Tibial nerve (tissue), 4 donors: ENCODE measurements around the gene ADPGK. TPM values are rescaled to one million over a fixed set of nuclear protein-coding genes. Genes with fewer than 3 reads are reported as not detected.
A peak's percentile ranks its signal among the peaks of the same experiment; 100 is the strongest.

Experiments
- DNase-seq, 2 donors: peaks; one replicate each; pipeline ENCODE4 v3.0.0-alpha.2; 2019; ENCODE audit warnings: low spot score in 2 of 2
- H3K27ac ChIP-seq, 4 donors: fragments of 200-600 bp; sonication (generic) in 3 of 4; one replicate each; pipeline ENCODE4 v1.5.1; 2017 to 2019; ENCODE audit warnings: mild to moderate bottlenecking in 1 of 4
- H3K27me3 ChIP-seq, 2 donors: fragments of 200-600 bp; sonication (generic) in 1 of 2; one replicate each; pipeline versions ENCODE4 v1.5.1 to v1.6.0; 2017 to 2019
- H3K36me3 ChIP-seq, 3 donors: fragments of 200-600 bp; sonication (generic); one replicate each; pipeline ENCODE4 v1.5.1; 2018 to 2019
- H3K4me1 ChIP-seq, 4 donors: fragments of 200-600 bp; sonication (generic) in 3 of 4; one replicate each; pipeline ENCODE4 v1.5.1; 2017 to 2019
- H3K4me3 ChIP-seq, 4 donors: fragments of 200-600 bp; sonication (generic) in 3 of 4; one replicate each; pipeline ENCODE4 v1.5.1; 2017 to 2019; ENCODE audit warnings: mild to moderate bottlenecking in 1 of 4, moderate library complexity in 1 of 4
- H3K9me3 ChIP-seq, 4 donors: fragments of 200-600 bp; sonication (generic) in 3 of 4; one replicate each; pipeline ENCODE4 v1.5.1; 2017 to 2019
- CTCF ChIP-seq, 5 experiments: fragments of 200-600 bp in 3 of 5; fragments of 450-650 bp in 2 of 5; sonication (generic) in 3 of 5; IDR thresholded peaks; one replicate each; pipeline ENCODE4 v1.5.1; 2016 to 2019; ENCODE audit warnings: antibody characterized with exemption in 5 of 5, mild to moderate bottlenecking in 3 of 5, moderate library complexity in 2 of 5
- EP300 ChIP-seq, 2 donors: sonication (generic); formaldehyde crosslinking; IDR thresholded peaks; one replicate each; pipeline ENCODE4 v1.6.1; 2017; ENCODE audit warnings: antibody characterized with exemption in 2 of 2, mild to moderate bottlenecking in 1 of 2
- POLR2A ChIP-seq, 2 donors: fragments of 450-650 bp; IDR thresholded peaks; one replicate each; pipeline ENCODE4 v1.6.1; 2017; ENCODE audit warnings: antibody characterized with exemption in 2 of 2, mild to moderate bottlenecking in 2 of 2, moderate library complexity in 2 of 2
- WGBS, 2 donors: methylation state at CpG; one replicate each; pipeline ENCODE4 v1.1.5; 2018; 5-methylcytosine and 5-hydroxymethylcytosine counted together
- total RNA-seq, 4 donors: library from RNA; depleted of rRNA; stranded (reverse); fragments of >200 nt; gene quantifications; one replicate each; pipeline ENCODE4 v1.1.0, GENCODE V29; 2016

Gene ADPGK
- total RNA-seq, 4 donors from 2014 or later = 49.6 to 82.2 (median 62.2) TPM

- Histone ChIP-seq H3K36me3 (no peaks in the 10 kb centered on the region), H3K9me3 (no peaks in the 10 kb centered on the region), H3K4me1 (no peaks in the 10 kb centered on the region), H3K27ac (no peak overlapping the region), H3K4me3 (no peak overlapping the region), H3K27me3 (no peaks in the 10 kb centered on the region)
- TF ChIP-seq POLR2A (IDR thresholded peaks at IDR 0.05) (no peak), EP300 (IDR thresholded peaks at IDR 0.05) (no peak), CTCF (IDR thresholded peaks at IDR 0.05) (no peak)
- no peak for DNase-seq
- WGBS, 2 donors = 50 to 63% methylated on average over 1 of the region's 1 CpG
Measured at GRCh38 chr15:72803006-72803405, 19.4 kb upstream of the ADPGK start.

GRCh38 chr15:72801590-72802325 lies 18.2 kb upstream of the ADPGK start:
- Histone ChIP-seq H3K4me3 (no peak overlapping the region), H3K27me3 (no peaks in the 10 kb centered on the region), H3K4me1 (peaks cover 0 to 10% (median 0%) of the 10 kb centered on the region in 4 donors), H3K27ac (no peak overlapping the region), H3K36me3 (no peaks in the 10 kb centered on the region), H3K9me3 (no peaks in the 10 kb centered on the region)
- DNase-seq = no peak
- no peak for TF ChIP-seq EP300 (IDR thresholded peaks at IDR 0.05)
- no peak for TF ChIP-seq CTCF (IDR thresholded peaks at IDR 0.05)
- TF ChIP-seq POLR2A (IDR thresholded peaks at IDR 0.05) = no peak
- 58 to 59% methylated on average over 7 of the region's 7 CpGs for WGBS, 2 donors

GRCh38 chr15:72800833-72801481 lies 17.4 kb upstream of the ADPGK start:
- TF ChIP-seq EP300 (IDR thresholded peaks at IDR 0.05) = no peak
- TF ChIP-seq CTCF (IDR thresholded peaks at IDR 0.05) = no peak
- TF ChIP-seq POLR2A (IDR thresholded peaks at IDR 0.05) = no peak
- 65 to 68% methylated on average over 8 of the region's 8 CpGs for WGBS, 2 donors
- peaks cover 0 to 15% (median 0%) of the 10 kb centered on the region in 4 donors for H3K4me1 ChIP-seq

GRCh38 chr15:72797834-72798233 lies 14.3 kb upstream of the ADPGK start:
- Histone ChIP-seq H3K4me3 (no peak overlapping the region), H3K9me3 (no peaks in the 10 kb centered on the region), H3K4me1 (peaks cover 0 to 15% (median 0%) of the 10 kb centered on the region in 4 donors), H3K27me3 (no peaks in the 10 kb centered on the region), H3K27ac (no peak overlapping the region), H3K36me3 (no peaks in the 10 kb centered on the region)
- no peak for DNase-seq
- no peak for TF ChIP-seq POLR2A (IDR thresholded peaks at IDR 0.05)
- TF ChIP-seq EP300 (IDR thresholded peaks at IDR 0.05) = no peak
- 69 to 74% methylated on average over 6 of the region's 6 CpGs for WGBS, 2 donors

More at GRCh38 chr15:72800833-72801481, 17.4 kb upstream of the ADPGK start:
- Histone ChIP-seq H3K9me3 (no peaks in the 10 kb centered on the region), H3K36me3 (no peaks in the 10 kb centered on the region), H3K4me3 (no peak overlapping the region), H3K27ac (no peak overlapping the region), H3K27me3 (no peaks in the 10 kb centered on the region)
- no peak for DNase-seq

GRCh38 chr15:72797338-72797689 lies 13.8 kb upstream of the ADPGK start:
- Histone ChIP-seq H3K4me3 (peak overlapping the region; percentile 36 to 52 (median 42)), H3K36me3 (no peaks in the 10 kb centered on the region), H3K9me3 (no peaks in the 10 kb centered on the region), H3K4me1 (peaks cover 0 to 15% (median 0%) of the 10 kb centered on the region in 4 donors), H3K27me3 (no peaks in the 10 kb centered on the region), H3K27ac (no peak overlapping the region)
- WGBS, 2 donors = 16 to 23% methylated on average over 10 to 12 of the region's 12 CpGs
- TF ChIP-seq CTCF (IDR thresholded peaks at IDR 0.05) (no peak), EP300 (IDR thresholded peaks at IDR 0.05) (no peak), POLR2A (IDR thresholded peaks at IDR 0.05) (no peak)
- no peak for DNase-seq
